WI38 (cell line): ENCODE measurements around the gene RRAD.

ENCODE experiments used
- H3K4me3 ChIP-seq: 2 replicates; pipeline ENCODE4 v1.5.1; 2011; ENCODE audit warnings: low read depth, mild to moderate bottlenecking, control low read depth, low read length
- TF ChIP-seq, protein P1 (sequence below): IDR thresholded peaks from 2 replicates; pipeline ENCODE4 v1.5.1; 2012; ENCODE audit warnings: low read depth, mild to moderate bottlenecking, control low read depth, low read length

Gene RRAD

DNA sequence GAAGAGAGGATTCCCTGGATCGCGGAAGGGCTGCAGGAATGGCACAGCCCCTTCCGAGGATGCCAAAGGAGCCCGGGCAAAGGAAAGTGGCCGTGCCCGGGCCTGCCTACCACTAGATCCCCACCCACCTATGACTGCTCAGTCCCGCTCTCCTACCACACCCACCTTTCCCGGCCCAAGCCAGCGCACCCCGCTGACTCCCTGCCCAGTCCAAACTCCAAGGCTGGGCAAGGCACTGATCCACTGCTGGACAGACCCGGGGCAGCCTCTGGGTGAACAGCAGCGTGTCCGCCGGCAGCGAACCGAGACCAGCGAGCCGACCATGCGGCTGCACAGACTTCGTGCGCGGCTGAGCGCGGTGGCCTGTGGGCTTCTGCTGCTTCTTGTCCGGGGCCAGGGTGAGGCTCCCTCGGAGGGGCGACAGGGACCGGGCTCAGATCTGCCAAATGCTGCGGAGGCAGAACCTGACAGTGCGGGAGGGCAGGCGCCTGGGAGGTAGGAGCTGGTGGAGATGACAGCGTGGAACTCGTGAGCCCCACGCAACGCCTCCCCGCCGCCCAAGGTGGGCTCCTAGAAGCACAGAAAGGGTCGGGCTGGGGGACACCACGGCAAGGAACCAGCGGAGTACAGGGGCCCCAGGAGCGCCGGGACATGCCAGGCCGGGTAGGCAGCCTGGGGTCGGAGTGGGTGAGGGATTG, 10.1 kb upstream of the RRAD start, which contains the start of gene CES2:
CES2 (plus strand) TSS at position 203 of the 698 bp plus-strand sequence; CDS start at position 323, 120 bp downstream.
- peak within 1 kb of the TSS; percentile 100 for H3K4me3 ChIP-seq
- TF ChIP-seq, protein P1, sequence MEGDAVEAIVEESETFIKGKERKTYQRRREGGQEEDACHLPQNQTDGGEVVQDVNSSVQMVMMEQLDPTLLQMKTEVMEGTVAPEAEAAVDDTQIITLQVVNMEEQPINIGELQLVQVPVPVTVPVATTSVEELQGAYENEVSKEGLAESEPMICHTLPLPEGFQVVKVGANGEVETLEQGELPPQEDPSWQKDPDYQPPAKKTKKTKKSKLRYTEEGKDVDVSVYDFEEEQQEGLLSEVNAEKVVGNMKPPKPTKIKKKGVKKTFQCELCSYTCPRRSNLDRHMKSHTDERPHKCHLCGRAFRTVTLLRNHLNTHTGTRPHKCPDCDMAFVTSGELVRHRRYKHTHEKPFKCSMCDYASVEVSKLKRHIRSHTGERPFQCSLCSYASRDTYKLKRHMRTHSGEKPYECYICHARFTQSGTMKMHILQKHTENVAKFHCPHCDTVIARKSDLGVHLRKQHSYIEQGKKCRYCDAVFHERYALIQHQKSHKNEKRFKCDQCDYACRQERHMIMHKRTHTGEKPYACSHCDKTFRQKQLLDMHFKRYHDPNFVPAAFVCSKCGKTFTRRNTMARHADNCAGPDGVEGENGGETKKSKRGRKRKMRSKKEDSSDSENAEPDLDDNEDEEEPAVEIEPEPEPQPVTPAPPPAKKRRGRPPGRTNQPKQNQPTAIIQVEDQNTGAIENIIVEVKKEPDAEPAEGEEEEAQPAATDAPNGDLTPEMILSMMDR: no peak

DNA sequence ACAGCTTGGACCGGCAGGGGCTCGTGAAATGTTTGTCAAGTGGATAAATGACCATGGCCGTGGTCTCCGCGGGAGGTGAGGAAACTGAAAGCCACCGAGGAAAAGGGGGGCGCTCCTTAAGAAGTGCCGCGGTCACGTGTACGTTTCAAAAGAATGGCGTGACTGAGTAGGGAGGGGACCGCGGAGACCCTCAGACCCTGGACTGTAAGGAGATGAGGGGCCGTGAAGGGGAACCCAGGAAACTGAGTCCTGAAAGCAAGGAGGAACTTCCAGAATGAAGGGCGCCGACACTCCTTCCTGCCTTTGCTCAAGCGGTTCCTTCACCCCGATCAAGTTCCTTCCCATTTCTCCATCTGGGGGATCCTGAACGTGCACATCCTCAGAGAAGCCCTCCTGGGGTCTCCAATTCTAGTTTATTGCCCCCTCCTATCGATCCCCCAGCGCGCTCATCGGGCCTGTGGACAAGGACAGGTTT, 9.5 kb upstream of the RRAD start:
- peak overlapping the region; percentile 100 for H3K4me3 ChIP-seq

DNA sequence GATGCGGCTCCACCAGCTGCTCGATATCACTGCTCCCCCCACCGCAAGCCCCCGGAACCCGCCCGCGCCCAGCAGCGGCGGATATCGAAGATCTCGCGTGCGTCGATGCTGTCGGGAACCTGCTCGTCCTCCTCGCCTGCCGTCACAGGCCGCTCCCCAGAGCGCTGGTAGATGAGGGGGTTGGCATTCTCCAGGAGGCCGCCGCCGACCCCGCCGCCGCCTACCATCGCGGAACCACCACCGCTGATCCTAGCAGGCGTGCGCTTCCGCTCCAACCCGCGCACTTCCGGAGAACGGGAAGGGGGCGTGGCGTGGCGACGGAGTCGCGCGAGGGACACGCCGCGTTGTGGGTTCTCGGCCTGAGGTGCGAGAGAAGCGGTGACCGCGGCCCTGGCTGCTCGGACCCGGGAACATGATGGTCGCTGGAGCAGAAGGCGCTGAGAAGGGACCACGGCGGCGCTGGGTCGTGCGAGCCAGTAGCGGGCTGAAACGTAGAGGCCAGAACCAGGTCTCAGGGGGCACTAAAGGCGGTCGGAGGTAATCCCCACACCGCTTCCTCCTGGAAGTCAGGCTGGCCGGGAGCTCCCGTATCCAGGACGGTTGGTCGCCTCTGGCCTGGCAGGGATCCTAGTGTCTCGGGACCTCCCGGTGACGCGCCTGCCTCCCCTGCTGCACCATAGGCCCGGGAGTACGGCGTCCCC, 9.0 kb upstream of the RRAD start, which contains the start of gene CIAO2B:
CIAO2B (minus strand) TSS at position 265 of the 701 bp plus-strand sequence; CDS start at position 227, 38 bp downstream.
- TF ChIP-seq, protein P1: no peak
- peak within 1 kb of the TSS; percentile 100 for H3K4me3 ChIP-seq

DNA sequence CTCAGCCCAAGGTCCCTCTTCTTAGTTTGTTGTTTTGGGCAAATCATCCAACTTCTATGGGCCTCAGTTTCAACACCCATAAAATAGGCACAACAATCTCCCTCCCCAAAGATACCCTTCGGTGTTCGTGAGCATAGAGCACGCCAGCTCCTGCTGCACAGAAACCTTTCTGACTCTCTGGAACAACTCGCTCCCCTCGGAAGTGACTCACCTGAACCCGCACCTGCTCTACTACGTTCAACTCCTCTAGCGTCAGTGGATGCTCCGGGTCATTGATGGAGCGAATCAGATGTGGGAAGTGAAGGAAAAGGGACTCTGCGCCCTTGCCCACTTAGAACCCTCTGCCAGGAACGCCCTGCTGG, 8.4 kb upstream of the RRAD start:
- TF ChIP-seq, protein P1: no peak

DNA sequence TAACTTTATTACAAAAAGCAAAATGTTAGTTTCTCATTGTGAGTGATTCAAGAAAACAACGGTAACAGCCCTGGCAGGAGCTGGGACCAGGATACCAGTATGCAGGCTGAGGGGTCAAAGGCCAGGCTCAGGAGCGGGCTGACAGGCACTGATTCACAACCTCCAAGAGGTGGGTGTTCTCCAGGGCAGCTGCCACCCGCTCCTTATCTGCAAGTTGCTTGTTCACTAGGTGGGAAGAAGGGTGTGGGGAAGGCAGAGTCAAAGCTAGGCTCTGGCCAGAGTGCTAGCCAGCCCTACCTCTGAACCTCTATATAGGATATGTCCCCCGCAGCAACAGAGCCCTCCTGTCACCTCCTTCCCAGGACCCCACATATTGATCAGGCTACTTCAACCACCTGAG, 6.7 kb upstream of the RRAD start:
- H3K4me3 ChIP-seq: no peak overlapping the region
- TF ChIP-seq, protein P1: no peak

More for the DNA sequence above, 8.4 kb upstream of the RRAD start:
- H3K4me3 ChIP-seq: peak overlapping the region; percentile 100

DNA sequence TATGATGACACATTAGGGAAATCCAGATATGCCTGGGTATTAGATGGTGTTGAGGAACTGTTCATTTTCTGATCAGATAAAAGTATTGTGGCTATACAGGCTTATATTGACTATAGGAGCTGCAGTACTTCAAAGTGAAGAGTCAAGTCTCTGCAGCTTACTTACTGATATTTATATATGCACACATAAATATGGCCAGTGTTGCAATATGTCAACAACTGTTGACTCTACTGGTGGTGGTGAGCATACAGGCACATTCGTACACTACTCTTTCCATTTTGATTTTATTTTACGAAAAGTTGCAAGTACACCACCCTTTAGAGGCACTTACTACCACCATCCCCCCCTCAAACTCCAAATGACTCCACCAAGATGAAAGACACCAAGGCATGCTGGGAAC, 6.3 kb upstream of the RRAD start:
- TF ChIP-seq, protein P1: no peak
- no peak overlapping the region for H3K4me3 ChIP-seq

DNA sequence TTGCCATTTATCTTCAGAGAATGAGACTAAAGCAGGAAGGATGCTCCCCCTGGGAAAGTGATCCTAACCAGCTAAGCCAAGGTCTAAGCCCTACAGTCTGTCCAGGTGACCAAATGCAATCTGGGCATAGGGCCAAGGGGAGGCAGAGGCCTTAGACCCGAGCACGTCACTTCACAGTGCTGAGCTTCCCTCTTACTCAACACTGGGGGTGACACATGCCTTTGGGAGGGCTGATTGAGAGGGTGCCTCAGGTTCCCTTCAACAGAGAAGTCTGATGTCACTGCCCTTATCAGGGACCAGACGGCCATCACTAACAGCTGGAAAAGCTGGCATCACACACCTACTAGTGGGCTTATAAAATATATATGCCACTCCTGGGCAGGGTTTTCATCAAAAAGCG, 4.9 kb upstream of the RRAD start:
- TF ChIP-seq, protein P1: no peak
- H3K4me3 ChIP-seq: no peak overlapping the region
